NCI-H2227 treated with DMSO at 0.1 percent for 48 hours (cell line): ENCODE data around the gene FREM2.

Experiments
- DNase-seq: peaks from one replicate; lab custom pipeline; 2025; lab: John Stamatoyannopoulos, UW

Gene FREM2

DNA sequence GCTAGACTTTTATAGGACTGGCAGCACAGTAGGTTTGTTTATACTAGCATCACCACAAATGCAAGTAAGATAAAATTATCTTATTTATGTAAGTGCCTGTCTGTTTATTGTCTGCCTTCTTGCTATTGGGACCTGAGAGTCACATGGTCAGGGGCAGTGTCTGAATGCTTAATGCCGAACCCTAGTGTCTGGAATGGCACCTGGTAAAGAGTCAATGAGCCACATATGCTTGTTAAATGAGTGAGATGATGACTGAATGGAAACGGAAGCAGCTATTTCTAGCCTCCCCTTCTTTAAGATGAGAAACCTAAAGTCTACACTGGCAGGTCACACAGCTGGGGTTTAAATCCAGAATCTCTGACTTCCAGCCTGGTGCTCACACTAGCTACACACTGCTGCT is 211.6 kb downstream of the FREM2 start:
- no peak for DNase-seq

DNA sequence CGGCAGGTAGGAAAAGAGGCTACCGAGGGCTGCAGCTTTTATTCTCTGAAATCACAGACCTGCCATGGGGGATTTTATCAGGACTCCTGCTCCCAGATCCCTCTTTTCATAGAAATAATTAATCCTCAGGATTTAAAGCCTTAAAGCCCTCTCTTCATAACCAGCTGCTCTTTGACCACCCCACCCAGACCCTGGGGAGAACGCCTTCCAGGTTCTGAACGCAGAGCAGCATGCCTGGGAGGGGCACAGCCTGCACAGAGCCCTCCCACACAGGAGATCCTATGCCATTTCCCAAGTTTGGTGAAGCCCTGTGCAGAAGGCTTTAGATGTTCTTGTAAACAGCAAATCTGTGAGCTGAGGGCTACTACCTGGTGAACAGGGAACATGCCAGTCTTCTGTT is 212.7 kb downstream of the FREM2 start:
- no peak for DNase-seq

DNA sequence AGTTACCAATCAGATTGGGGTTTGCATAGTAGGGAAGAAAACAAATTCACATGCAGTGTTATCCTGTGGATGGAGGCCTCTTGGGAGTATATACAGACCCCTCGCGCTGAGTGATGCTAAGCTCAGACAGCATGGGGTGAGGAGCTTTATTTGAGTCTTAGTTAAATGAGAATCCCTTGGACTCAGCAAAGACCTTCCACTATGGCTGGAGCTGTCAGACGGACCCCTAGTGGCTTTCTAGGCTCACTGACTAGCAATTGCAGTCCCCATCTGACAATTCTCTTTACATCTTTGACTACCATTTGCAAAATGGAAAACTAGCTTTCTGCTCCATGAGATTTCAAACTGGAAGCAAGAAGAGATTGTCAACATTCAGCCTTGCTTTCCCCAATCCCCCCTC is 213.3 kb downstream of the FREM2 start:
- no peak for DNase-seq

DNA sequence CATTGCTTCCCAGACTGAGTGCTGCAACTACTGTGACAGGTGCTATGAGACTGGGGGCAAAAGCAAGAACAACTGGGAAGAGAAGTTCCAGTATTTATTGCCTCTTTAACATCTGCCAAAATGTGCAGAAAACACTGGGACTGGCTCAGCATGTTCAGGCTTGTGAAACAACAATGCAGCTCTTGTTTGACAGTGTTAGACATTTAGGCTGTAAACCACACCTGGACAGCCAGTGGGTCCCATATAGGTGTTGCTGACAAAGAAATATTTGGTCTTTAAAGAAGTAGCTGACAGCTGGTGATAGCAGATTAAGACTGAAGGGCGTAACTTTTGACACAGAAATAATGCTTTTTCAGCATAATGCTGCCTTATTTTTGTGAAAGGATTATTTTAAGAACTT is 215.7 kb downstream of the FREM2 start:
- no peak for DNase-seq

DNA sequence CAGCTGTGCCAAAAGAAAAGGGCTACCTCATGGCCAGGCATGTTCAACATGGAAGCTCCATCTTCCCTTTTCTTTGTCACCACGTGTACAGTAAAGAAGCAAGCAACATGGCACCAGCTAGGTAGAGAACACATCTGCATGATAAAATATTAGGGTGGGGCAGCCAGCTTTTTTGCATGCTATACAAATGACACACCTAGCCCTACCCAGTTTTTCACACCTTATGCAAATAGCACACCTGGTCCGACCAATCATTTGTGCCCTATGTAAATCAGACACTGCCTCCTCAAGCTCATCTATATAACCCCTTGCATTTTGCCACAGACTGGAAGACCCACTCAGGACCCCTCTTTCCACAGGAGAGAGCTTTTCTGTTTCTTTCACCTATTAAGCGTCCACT is 218.2 kb downstream of the FREM2 start:
- DNase-seq = no peak

DNA sequence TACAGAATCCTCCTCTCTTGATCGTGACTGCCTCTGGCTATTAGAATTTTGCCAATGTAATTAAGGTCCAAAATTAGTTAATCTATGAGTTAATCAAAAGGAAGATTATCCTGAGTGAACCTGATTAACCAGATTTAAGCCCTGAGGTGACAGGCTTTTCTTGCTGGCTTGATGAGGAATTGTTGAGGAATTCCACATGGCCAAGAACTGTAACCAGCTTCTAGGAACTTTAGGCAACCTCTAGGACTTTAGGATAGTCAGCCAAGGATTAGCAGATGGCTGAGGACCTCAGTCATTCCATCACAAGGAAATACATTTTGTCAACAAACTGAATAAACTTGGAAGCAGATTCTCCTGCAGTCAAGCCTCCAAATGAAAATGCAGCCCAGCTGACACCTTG is 219.0 kb downstream of the FREM2 start:
- no peak for DNase-seq

DNA sequence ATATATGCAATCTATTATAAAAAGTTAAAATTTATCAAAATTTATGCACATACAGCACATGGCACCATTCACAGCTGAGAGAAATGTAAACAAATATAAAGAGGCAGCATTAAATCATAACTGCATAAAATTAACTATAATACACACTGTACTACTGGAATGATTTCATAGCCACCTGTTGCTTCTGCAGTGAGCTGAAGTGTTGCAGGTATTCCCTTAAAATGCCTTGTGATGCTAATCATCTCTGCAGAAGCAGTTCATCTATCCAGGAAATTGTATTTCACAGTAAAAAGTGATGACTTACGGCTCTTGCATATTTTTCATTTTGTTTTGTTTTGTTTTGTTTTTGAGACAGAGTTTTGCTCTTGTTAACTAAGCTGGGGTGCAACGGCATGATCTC is 221.7 kb downstream of the FREM2 start:
- no peak for DNase-seq

DNA sequence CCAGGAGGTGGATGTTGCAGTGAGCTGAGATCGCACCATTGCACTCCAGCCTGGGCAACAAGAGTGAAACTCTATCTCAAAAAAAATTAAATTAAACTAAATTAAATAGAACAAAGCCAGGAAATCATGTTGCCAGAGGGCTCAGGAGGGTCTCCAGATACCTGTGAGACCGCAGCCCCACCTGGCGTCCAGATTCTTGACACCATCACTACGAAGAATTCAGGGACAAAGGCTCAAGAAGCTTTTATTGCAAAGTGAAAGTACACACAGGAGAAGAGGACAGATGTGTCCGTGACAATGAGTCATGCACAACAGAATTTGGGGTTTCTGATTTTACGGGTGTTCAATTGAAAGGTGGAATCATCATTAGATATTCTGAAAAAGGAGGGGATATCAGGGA is 227.2 kb downstream of the FREM2 start:
- DNase-seq = no peak

DNA sequence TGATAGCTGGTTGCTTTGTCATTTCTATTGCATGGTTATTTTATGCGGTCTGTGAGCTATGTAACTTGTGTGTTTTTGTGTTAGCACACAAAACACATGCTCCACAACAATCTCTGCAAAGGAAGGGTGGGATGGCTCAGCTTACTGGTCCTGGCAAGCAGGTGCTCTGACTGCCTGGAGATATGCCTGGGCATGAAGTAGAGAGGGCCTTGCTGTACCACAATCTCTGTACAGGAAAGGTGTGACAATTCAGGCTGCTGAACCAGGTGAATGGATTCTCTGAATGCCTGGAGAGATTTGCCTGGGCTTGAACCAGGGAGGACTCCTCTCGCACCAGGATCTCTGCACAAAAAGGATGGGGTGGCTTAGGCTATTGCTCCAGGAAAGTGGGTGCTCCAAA is 234.2 kb downstream of the FREM2 start:
- no peak for DNase-seq

DNA sequence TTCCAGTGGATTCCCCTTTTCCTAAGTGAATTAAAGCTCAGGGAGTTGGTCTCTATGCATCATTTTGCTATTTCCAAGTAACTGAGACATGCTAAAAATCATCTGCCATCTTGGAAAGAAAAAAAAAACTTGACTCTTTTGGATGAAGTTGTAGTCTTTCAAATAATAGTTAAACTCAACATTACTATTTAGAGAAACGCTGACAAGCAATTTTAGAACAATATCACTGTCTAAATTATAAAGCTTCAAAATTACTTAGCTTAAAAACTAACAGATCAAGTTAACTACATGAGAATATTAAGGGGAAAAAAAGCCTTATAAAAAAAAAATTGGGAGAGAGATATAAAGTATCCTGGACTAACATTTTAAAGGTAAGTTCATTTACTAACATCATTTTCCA is 235.3 kb downstream of the FREM2 start:
- DNase-seq = no peak

DNA sequence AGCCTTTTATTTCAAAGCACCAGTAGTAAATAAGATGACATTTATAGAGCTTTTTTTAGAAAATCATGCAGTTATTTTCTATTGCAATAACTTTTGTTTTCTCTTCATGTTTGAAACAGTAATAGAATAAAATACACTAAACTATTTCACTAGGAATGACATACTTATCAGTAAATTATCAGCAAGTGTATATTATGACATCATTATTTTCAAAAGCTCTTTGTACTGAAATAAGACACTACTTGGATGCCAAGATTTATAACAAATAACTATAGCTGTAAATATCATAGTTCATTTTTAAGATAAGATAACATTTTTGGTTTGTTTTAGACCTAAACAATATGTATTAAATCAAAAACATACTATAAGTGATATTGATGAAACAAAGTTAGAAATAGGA is 246.9 kb downstream of the FREM2 start:
- DNase-seq = no peak
